GM12878 (cell line): ENCODE results near the gene CKAP2. TPM values are rescaled to one million over a fixed set of nuclear protein-coding genes. Genes with fewer than 3 reads are reported as not detected.

Experiments used
- ATAC-seq: fragments of 200-7000 bp; cut with Tn5 transposase; 3 replicates; pipeline ENCODE4 v1.9.1; 2020; ENCODE audit warnings: mild to moderate bottlenecking, moderate library complexity
- BruUV-seq: library from RNA; stranded (reverse); fragments of 400-500 nt; replicated peaks from 2 replicates; lab custom pipeline; 2021; lab: Mats Ljungman, UMichigan
- CTCF ChIA-PET: fragments of 300-600 bp; sonication (Branson Sonifier 250); formaldehyde crosslinking; extraction: SDS; loops from one replicate; lab custom pipeline; 2021; ENCODE audit warnings: inconsistent platforms; lab: Yijun Ruan, JAX
- POLR2A ChIA-PET: fragments of 350-600 bp; formaldehyde crosslinking; extraction: SDS; loops from one replicate; lab custom pipeline; 2021; ENCODE audit warnings: inconsistent platforms; lab: Charles Lee
- RAD21 ChIA-PET: fragments of 300-600 bp; sonication (Branson Sonifier 250); formaldehyde crosslinking; loops from one replicate; lab custom pipeline; 2023; ENCODE audit warnings: antibody characterized with exemption; ENCODE audit not compliant: unreplicated experiment; lab: Charles Lee
- SMC1A ChIA-PET: fragments of 300-600 bp; sonication (Branson Sonifier 250); formaldehyde crosslinking; loops from one replicate; lab custom pipeline; 2023; ENCODE audit not compliant: unreplicated experiment, uncharacterized antibody; lab: Charles Lee
- DNase-seq: peaks from one replicate; pipeline ENCODE4 v3.0.0-alpha.2; 2011; ENCODE audit warnings: low read depth, low spot score
- FAIRE-seq: peaks from 3 replicates; lab custom pipeline; 2011; peaks lifted over from hg19 to GRCh38; lab: Jason Lieb, UNC
- H2AFZ ChIP-seq: 2 replicates; pipeline ENCODE4 v1.6.0; 2011; ENCODE audit warnings: low read depth, low read length, control low read depth; ENCODE audit not compliant: control insufficient read depth
- H3K27ac ChIP-seq: 2 replicates; pipeline ENCODE4 v1.5.1; 2011; ENCODE audit warnings: control low read depth; ENCODE audit not compliant: control insufficient read depth, insufficient read depth
- H3K27me3 ChIP-seq, 2 experiments: replicated peaks in 1 of 2; 2 replicates each; pipeline versions ENCODE4 v1.6.0 to v1.6.1; 2011; ENCODE audit warnings: low read length in 1 of 2; ENCODE audit not compliant: control insufficient read depth in 2 of 2, insufficient read depth in 2 of 2
- H3K36me3 ChIP-seq, 2 experiments: 2 replicates each; pipeline ENCODE4 v1.5.1; 2011; ENCODE audit warnings: low read length in 1 of 2; ENCODE audit not compliant: control insufficient read depth in 2 of 2, insufficient read depth in 2 of 2
- H3K4me1 ChIP-seq: 2 replicates; pipeline ENCODE4 v1.6.1; 2011; ENCODE audit warnings: mild to moderate bottlenecking, low read length, moderate library complexity, mixed read lengths; ENCODE audit not compliant: control insufficient read depth, insufficient read depth
- H3K4me2 ChIP-seq: 2 replicates; pipeline ENCODE4 v1.6.0; 2011; ENCODE audit warnings: control low read depth; ENCODE audit not compliant: control insufficient read depth, insufficient read depth
- H3K4me3 ChIP-seq: fragments of 200-600 bp; sonication (generic); 2 replicates; pipeline ENCODE4 v1.5.1; 2016
- H3K79me2 ChIP-seq: 2 replicates; pipeline ENCODE4 v1.6.0; 2011; ENCODE audit warnings: low read length; ENCODE audit not compliant: control insufficient read depth, insufficient read depth
- H3K9ac ChIP-seq: 2 replicates; pipeline ENCODE4 v1.8.0; 2011; ENCODE audit warnings: low read length, control low read depth, mixed read lengths; ENCODE audit not compliant: control insufficient read depth, insufficient read depth
- H3K9me3 ChIP-seq: replicated peaks from 3 replicates; pipeline ENCODE4 v1.5.1; 2011; ENCODE audit warnings: mild to moderate bottlenecking, low read length; ENCODE audit not compliant: control insufficient read depth, insufficient read depth
- H4K20me1 ChIP-seq: 2 replicates; pipeline ENCODE4 v1.6.0; 2011; ENCODE audit not compliant: control insufficient read depth, insufficient read depth
- BCLAF1 ChIP-seq: fragments of 450-650 bp; IDR thresholded peaks from 2 replicates; pipeline ENCODE4 v1.6.1; 2017; ENCODE audit warnings: antibody characterized with exemption, mild to moderate bottlenecking, moderate library complexity
- BHLHE40 ChIP-seq, 2 experiments: fragments of 450-650 bp in 1 of 2; IDR thresholded peaks; 2 replicates each; pipeline ENCODE4 v1.6.1; 2011 to 2017; ENCODE audit warnings: low read depth in 2 of 2, borderline replicate concordance in 1 of 2, improper control_type of control experiment in 1 of 2, low read length in 1 of 2, mild to moderate bottlenecking in 1 of 2
- CEBPZ ChIP-seq: fragments of 150-350 bp; IDR thresholded peaks from 2 replicates; pipeline ENCODE4 v1.6.1; 2016; ENCODE audit warnings: low read depth, low read length
- CHD1 ChIP-seq: IDR thresholded peaks from 2 replicates; pipeline ENCODE4 v1.6.1; 2012; ENCODE audit warnings: low read depth, low read length, improper control_type of control experiment
- EP300 ChIP-seq, 2 experiments: fragments of 150-350 bp in 1 of 2; IDR thresholded peaks; 2 replicates each; pipeline ENCODE4 v1.6.1; 2011 to 2012; ENCODE audit warnings: low read depth in 2 of 2, low read length in 2 of 2, borderline replicate concordance in 1 of 2, improper control_type of control experiment in 1 of 2, inconsistent platforms in 1 of 2; ENCODE audit not compliant: control insufficient read depth in 1 of 2
- FOS ChIP-seq: IDR thresholded peaks from 3 replicates; pipeline ENCODE4 v1.6.1; 2011; ENCODE audit warnings: borderline replicate concordance; ENCODE audit not compliant: insufficient read length; ENCODE audit errors: extremely low read depth
- IKZF1 ChIP-seq: fragments of 450-650 bp; conservative IDR thresholded peaks from 2 replicates; pipeline ENCODE4 v1.6.1; 2017; ENCODE audit warnings: antibody characterized with exemption, mild to moderate bottlenecking
- IRF4 ChIP-seq: IDR thresholded peaks from 2 replicates; pipeline ENCODE4 v1.6.1; 2011; ENCODE audit warnings: low read depth, low read length
- JUNB ChIP-seq: IDR thresholded peaks from 2 replicates; pipeline ENCODE4 v1.6.1; 2016; ENCODE audit warnings: antibody characterized with exemption, mild to moderate bottlenecking
- JUND ChIP-seq: IDR thresholded peaks from 2 replicates; pipeline ENCODE4 v1.6.1; 2012; ENCODE audit warnings: low read depth, mild to moderate bottlenecking, low read length, improper control_type of control experiment, moderate library complexity
- NR2C1 ChIP-seq: fragments of 450-650 bp; IDR thresholded peaks from 2 replicates; pipeline ENCODE4 v1.6.1; 2017; ENCODE audit warnings: antibody characterized with exemption, mild to moderate bottlenecking, moderate library complexity
- POU2F2 ChIP-seq: IDR thresholded peaks from 3 replicates; pipeline ENCODE4 v1.6.1; 2011; ENCODE audit warnings: low read depth, mild to moderate bottlenecking, low read length, borderline replicate concordance
- SKIL ChIP-seq: fragments of 450-650 bp; IDR thresholded peaks from 2 replicates; pipeline ENCODE4 v1.6.1; 2017; ENCODE audit warnings: mild to moderate bottlenecking, low read depth, inconsistent platforms; ENCODE audit not compliant: poor library complexity, severe bottlenecking
- SRF ChIP-seq, 2 experiments: IDR thresholded peaks; 2 replicates each; pipeline ENCODE4 v1.6.1; 2011; ENCODE audit warnings: low read depth in 2 of 2, low read length in 2 of 2, mild to moderate bottlenecking in 1 of 2, moderate library complexity in 1 of 2
- ZBED1 ChIP-seq: IDR thresholded peaks from 2 replicates; pipeline ENCODE4 v1.6.1; 2016; ENCODE audit warnings: borderline replicate concordance
- WGBS: methylation state at CpG from one replicate; pipeline ENCODE4 v1.1.6; 2016; ENCODE audit warnings: low lambda C conversion rate; ENCODE audit not compliant: insufficient replicate concordance, insufficient coverage; ENCODE audit errors: missing lambda C conversion rate; 5-methylcytosine and 5-hydroxymethylcytosine counted together
- in situ Hi-C: fragments of 300-500 bp; cut with MboI; formaldehyde crosslinking; loops from 9 replicates; pipeline ENCODE4 v1.14.3; 2018; ENCODE audit warnings: mixed read lengths
- intact Hi-C: fragments of 100-400 bp; cut with micrococcal nuclease; formaldehyde crosslinking; loops from one replicate; pipeline ENCODE4 v1.14.2; 2022; ENCODE audit not compliant: unreplicated experiment
- polyA plus RNA-seq, 11 experiments: library from polyadenylated mRNA; depleted of rRNA in 4 of 11; unstranded in 6 of 11; stranded (reverse) in 5 of 11; fragments of >200 nt; fragmentation: Nextera tagmentation in 4 of 11; fragmentation: Illumina TruSeq in 1 of 11; extraction: Ambion mirVana in 4 of 11; extraction: Trizol in 1 of 11; gene quantifications; 1 replicate in 1 of 11; 2 replicates in 10 of 11; pipeline versions ENCODE4 v1.2.1 to v1.2.3, GENCODE V29; 2011 to 2016; ENCODE audit warnings: inconsistent platforms in 2 of 11, missing spikeins in 2 of 11, low read depth in 1 of 11
- total RNA-seq, 4 experiments: library from RNA; depleted of rRNA in 3 of 4; stranded (reverse); fragments of >200 nt in 3 of 4; fragmentation: Illumina TruSeq in 1 of 4; extraction: Trizol in 1 of 4; gene quantifications; 2 replicates each; pipeline versions ENCODE4 v1.2.1 to v1.2.3, GENCODE V29; 2013 to 2021

Gene CKAP2
- total and polyA plus RNA-seq, 10 of the 15 experiments (the other 5 are each of a cell fraction or from before 2014, with no cell fraction given): 20.9 to 62.3 (median 37.5) TPM

GRCh38 chr13:52411629-52412028 is 43.6 kb upstream of the CKAP2 start:
- SMC1A ChIA-PET: interaction anchor here (1.4 kb wide), 1 partner anchor 10 kb away, joined by 3 read pairs; no protein-coding TSS in a partner anchor
- in situ Hi-C loops: no loop called here
- ATAC-seq (peak; percentile 96), DNase-seq (peak; percentile 16), FAIRE-seq (no peak)
- no peak overlapping the region for H3K9ac ChIP-seq
- RAD21 ChIA-PET: interaction anchor here (1.6 kb wide), 1 partner anchor 39 kb away, joined by 4 read pairs; the partner anchor contains the start of gene VPS36
- no TSS peak for BruUV-seq
- H3K36me3 ChIP-seq: peaks cover 0 to 6% of the 10 kb centered on the region in 2 experiments; a peak in 3 of 4 replicates
- WGBS: 40% methylated on average over 4 of the region's 4 CpGs
- no peaks in the 10 kb centered on the region for H3K4me1 ChIP-seq
- no peaks in the 10 kb centered on the region for H3K27me3 ChIP-seq
- no peak overlapping the region for H3K4me3 ChIP-seq
- TF ChIP-seq JUND: no peak
- TF ChIP-seq CEBPZ: no peak
- TF ChIP-seq BCLAF1: no peak
- TF ChIP-seq EP300 (IDR thresholded peaks at IDR 0.05; ENCODE audit: borderline replicate concordance in 1 of 2, control insufficient read depth in 1 of 2, low read depth in 2 of 2, low read length in 2 of 2): peak in 1 of 2 experiments; percentile 45; a peak in 2 of 4 replicates
- peak; percentile 65 to 71; a peak in 3 of 4 replicates for TF ChIP-seq BHLHE40 (IDR thresholded peaks at IDR 0.05; ENCODE audit: borderline replicate concordance in 1 of 2, low read depth in 2 of 2, low read length in 1 of 2)
- no peak for TF ChIP-seq JUNB
- peak; percentile 31 for TF ChIP-seq SKIL
- TF ChIP-seq IKZF1: 0 out of 2 replicates have a peak, but pooled peaks have one; percentile 20
- TF ChIP-seq POU2F2: no peak
- TF ChIP-seq CHD1: no peak
- TF ChIP-seq ZBED1: no peak
- TF ChIP-seq IRF4: peak; percentile 14; the same call in 1 of the 2 replicates
- no peak for TF ChIP-seq NR2C1
- TF ChIP-seq SRF (IDR thresholded peaks at IDR 0.05; ENCODE audit: low read depth in 2 of 2, low read length in 2 of 2): no peak
- no peak for TF ChIP-seq FOS
- TF ChIP-seq, all 136 proteins: peak for 5
- Histone ChIP-seq H2AFZ (no peak overlapping the region), H4K20me1 (no peaks in the 10 kb centered on the region), H3K79me2 (no peaks in the 10 kb centered on the region), H3K27ac (no peak overlapping the region), H3K9me3 (no peaks in the 10 kb centered on the region), H3K4me2 (no peak overlapping the region)
- ChIA-PET POLR2A (no interaction called here), CTCF (no interaction called here)
- intact Hi-C loops: no loop called here
